DMS114 treated with DMSO at 0.1 percent for 48 hours (cell line): ENCODE results near the gene ACAA1.
"Not testable (repeated sequence)": the region's sequence is repeated elsewhere in the genome, so short reads cannot be mapped to it uniquely, and the experiment has no call there.

Source experiments
- DNase-seq: peaks from one replicate; lab custom pipeline; 2025; ENCODE audit not compliant: unreplicated experiment; lab: John Stamatoyannopoulos, UW

The ACAA1 gene

GRCh38 chr3:38107911-38108648 is 28.8 kb downstream of the ACAA1 start:
- no peak for DNase-seq

- no peak for DNase-seq
These were observed 31.4 kb downstream of the ACAA1 start for GRCh38 chr3:38105525-38105924.

DNA sequence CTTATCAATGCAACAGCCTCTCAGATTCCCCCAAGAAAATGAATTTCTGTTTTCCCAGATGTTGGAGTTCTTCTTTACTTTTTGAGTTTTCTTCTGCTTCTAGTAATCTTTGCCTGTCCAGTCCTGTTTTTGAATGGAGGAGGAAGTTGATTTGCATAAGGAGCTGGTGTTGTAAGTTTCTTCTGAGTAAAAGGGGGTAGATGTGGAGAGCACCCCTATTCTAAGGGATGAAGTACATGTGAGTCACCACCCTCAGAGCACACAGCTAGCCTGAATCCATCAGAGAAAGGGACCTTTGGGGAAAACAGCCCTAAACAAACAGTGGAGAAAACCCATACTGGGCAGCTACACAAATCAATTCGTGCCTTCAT is 34.5 kb downstream of the ACAA1 start:
- no peak for DNase-seq

DNA sequence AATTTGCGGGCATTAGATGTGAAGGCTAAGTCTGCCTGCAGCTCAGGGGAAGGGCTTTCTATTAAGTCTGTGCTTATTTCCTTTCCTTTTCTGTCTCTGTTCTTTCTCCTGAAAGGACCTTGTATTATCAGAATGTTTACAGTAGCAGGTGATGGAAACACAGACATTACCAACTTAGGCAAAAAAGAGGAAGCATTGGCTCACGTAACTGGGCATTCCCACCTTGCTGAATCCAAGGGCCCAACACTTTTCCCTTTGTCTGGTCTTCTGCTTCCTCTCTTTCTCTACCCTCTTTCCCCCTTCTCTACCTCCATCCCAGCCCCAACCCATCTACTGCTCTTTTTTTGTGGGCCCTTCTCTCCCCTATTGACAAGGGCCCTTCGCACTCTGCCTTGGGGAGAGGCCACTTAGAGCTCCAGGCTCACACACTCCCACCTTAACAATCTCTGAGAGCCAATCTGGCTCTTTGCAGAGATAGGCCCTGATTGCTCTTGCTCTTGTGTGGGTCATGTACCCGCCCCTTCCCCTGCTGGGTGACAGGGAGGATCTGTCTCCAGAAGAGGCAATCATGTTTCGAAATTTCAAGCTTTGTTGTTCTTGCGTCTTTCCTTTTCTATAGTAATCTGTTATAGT is 35.0 kb downstream of the ACAA1 start:
- no peak for DNase-seq

DNA sequence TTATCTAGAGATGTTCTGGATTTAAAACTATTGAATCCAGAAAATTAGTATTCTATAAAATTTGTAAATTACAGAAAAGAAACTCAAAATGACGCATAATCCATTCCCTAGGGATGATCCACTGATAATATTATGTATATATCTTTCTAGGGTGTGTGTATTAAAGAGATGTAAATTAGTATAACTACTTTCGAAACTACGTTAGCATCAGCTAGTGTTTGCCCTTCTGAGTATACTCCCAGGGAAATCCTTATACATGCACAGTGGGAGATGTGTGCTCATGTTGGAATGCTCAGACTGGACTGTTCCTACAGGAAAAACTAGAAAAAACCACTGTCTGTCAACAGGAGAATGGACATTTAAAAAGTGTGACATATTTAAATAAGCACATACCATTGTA is 36.4 kb downstream of the ACAA1 start:
- no peak for DNase-seq

- DNase-seq = no peak
These were observed 37.4 kb downstream of the ACAA1 start for GRCh38 chr3:38099518-38099917.

DNA sequence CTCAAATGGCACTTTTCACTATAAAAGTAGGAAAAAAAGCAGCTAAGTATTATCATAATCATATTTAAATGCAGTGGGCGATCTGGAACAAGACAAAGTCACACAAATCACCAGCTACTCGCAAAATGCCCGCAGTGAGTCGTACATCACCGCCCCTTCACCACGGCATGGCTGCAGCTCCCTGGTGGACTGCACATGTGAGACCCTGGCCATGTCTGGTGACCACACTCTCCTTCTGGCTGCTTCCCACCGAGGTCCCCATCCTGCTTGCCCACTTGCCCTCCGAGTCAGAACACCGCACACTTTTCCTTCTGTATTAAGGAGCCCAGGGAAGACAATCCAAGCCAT is 38.6 kb downstream of the ACAA1 start:
- DNase-seq = no peak

DNA sequence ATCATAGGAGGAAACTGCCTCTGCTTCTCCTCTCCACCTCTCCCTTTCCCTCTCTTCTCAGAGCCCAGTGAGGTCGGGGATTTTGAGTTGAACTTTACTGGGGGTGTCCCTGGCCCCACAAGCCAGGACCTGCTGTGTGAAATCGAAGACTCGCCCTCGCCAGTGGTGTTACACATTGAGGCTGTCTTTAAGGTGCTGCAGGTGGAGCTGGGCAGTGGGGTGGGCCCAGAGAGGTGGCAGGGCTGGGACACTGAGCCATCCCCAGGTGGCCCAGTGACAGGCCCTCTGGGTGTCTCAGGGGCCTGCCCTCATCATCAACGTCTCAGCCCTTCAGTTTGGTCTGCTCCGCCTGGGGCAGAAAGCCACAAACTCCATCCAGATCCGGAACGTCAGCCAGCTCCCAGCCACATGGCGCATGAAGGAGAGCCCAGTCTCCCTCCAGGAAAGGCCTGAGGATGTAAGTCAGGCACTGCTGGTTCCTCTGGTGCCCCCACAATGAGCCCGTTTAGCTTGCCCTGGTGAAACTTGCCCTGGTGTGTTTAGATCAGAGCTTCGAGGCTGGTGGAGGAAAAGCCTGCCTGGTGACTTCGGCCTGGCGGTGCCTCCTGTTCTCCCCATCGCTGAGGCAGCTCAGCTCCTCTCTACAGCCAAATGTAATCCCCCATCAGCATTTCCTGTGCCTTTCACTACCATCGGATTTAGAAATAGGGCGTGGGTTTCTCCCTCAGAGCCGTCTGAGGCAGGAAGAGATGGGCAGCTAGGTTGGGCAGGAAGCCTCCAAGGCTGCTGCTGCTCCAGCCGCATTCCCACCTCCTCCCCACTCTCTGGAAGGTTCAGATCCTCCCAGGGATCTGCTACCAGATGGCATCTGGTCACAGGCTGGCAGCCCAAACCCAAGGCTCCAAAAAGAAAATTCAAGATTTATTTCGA is 39.2 kb downstream of the ACAA1 start:
- no peak for DNase-seq

DNA sequence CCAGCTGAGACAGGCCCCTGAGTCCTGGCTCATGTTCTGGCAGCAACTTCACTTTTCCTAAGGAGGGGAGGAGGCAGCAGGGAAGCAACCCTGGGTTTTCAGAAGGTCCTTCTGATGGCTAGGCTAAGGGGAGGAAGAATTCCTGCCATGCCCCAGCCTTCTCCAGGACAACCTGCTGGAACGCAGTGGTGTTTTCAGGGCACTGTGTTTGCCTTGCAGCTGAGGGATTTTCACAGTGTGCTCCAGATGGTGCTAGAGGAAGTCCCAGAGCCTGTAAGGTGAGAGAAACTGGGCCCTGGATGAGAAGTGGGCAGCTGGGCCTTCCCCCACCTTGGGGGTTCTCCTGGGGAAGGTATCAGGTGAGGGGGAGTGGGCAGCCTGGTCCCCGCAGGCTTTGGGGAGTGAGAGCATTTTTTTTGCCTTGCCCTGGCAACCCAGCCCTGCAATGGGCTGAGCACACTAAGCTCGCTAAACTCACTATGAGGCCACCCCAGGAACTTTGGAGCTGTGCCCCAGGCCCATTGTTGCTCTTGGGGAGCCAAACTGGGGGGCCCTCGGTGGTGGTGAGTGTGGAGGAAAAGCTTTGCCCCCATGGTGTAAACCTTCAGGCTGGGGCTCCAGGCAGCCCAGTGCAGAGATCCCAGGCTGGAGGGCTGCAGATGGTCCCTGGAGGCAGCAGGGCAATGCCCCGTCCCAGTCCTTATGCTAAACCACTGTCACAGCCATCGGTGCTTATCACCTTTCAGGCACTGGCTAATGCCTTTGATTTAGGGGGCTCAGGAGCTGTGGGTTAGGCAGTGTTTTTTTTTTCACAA is 41.1 kb downstream of the ACAA1 start:
- no peak for DNase-seq

DNA sequence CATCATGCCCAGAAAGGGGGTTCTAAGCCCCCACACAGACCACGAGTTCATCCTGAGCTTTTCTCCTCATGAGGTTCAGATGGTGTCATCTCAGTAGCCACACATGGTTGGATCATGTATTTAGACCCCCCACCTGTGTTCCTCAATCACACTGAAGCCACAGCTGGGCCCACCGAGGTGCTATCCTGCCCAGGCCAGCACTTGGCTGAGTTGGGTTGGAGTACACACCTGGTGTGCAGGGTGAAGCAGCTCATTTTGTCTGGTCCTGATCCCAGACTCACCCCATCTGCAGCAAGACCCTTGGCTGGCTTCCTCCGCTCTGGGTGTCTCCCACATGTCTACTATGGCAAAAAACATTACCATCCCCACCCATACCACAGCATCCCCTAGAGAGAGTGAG is 41.9 kb downstream of the ACAA1 start:
- DNase-seq = no peak

DNA sequence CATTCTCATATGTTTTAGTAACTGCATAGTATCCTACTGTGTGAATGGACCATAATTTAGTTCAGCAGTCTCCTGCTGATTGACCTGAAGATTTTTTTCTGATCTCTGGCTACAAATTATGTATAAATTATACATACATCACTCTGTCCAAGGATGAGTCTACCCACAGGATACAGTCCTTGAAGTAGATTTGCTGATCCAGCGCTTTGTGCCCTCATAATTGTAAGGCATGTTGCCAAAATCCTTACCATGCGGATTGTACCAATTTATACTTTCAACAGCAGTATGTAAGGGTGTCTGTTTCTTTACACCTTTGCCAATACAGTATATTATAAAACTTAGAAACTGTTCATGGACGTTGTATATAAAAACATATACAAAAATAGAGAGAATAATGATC is 46.5 kb downstream of the ACAA1 start:
- DNase-seq = no peak

DNA sequence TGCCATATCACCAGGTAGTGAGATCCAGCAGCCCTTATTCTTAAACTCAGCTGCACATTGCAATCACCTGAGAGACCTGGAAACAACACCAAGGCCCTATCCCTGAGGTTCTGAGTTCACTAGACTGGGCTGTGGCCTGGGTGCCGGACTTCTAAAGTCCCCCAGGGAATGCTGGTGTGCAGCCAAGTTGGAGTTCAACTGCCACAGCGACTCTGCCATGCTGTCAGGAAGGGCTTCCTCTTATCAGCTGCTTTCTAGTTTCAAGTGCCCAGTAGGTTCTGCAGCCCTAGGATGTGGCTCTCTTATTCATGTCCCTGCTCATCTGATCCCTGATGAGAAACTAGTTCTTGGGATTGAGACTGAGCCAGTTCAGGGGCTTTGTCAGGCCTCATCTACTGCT is 47.8 kb downstream of the ACAA1 start:
- no peak for DNase-seq

DNA sequence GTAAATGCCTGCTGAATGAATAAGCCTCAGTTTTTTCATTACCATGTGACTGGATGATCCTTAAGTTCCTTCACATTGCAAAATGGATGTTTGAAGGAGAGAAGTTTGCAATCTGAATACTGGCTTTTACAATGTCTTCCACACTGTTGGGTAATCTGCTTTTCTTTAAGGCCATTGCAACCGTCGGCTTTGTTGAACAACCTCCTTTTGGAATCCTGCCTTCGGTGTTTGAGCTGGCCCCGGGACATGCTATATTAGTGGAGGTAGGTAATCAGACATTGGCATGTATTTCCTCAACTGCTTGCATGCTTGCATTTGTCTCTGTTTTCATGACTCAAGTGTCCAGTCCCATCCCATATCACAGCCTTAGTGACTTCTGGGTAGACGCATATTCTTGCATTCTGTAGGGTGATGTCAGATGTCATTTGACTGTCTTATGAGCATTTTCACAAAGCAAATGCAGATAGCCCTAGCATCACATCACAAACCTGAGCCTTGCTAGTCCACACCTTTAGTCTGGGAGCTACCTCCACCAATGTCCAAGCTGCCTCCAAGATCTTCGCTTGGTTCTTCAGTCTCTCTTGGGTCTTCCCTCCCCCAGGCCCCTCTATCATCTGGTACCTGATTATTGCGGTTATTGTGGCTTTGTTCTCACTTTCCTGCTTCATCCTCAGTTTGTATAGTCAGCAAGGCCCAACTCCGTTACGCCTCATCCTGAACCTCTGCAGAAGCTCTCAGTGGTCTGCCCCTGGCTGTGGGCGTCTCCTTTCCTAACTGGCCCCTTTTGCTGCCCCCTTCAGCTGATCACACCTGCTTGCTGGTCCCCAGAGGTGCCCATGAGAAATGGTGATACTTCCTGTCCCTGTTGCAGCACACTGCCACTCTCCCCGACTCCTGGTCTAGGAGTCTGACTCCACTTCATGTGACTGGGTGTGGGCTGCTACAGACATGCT is 48.5 kb downstream of the ACAA1 start:
- DNase-seq = no peak

- not testable (repeated sequence) for DNase-seq
These were observed 49.6 kb downstream of the ACAA1 start for GRCh38 chr3:38087278-38087677.

- no peak for DNase-seq
These were observed 50.4 kb downstream of the ACAA1 start for GRCh38 chr3:38086496-38086895.

GRCh38 chr3:38085943-38086324 is 51.0 kb downstream of the ACAA1 start:
- no peak for DNase-seq

DNA sequence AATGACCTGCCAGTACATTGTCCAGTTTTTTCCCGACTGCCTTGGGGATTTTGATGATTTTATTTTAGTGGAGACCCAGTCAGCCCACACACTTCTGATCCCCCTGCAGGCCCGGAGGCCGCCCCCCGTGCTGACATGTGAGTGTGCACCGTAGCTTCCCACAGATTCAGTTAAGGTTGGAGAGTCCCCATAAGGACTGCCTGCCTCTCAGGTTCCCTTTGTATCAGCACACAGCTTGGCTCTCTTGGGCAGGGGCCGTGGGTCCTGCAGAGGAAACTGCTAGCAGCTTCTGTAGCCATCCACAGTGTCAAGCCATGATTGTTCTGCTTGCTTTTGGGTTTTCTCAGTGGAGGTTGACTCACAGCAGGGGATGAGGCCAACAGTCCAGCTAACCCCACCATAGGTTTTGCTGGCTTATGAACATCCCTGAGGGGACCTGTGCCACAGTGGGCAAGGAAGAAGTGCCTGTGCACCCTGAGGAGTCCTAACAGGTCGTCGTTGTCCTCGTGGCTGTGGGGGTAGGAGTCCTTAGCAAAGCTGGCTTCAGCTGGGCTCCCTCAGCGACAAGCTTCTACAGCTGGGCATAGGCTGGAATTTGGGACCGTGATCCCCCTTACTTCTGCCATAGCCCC is 51.5 kb downstream of the ACAA1 start:
- no peak for DNase-seq

DNA sequence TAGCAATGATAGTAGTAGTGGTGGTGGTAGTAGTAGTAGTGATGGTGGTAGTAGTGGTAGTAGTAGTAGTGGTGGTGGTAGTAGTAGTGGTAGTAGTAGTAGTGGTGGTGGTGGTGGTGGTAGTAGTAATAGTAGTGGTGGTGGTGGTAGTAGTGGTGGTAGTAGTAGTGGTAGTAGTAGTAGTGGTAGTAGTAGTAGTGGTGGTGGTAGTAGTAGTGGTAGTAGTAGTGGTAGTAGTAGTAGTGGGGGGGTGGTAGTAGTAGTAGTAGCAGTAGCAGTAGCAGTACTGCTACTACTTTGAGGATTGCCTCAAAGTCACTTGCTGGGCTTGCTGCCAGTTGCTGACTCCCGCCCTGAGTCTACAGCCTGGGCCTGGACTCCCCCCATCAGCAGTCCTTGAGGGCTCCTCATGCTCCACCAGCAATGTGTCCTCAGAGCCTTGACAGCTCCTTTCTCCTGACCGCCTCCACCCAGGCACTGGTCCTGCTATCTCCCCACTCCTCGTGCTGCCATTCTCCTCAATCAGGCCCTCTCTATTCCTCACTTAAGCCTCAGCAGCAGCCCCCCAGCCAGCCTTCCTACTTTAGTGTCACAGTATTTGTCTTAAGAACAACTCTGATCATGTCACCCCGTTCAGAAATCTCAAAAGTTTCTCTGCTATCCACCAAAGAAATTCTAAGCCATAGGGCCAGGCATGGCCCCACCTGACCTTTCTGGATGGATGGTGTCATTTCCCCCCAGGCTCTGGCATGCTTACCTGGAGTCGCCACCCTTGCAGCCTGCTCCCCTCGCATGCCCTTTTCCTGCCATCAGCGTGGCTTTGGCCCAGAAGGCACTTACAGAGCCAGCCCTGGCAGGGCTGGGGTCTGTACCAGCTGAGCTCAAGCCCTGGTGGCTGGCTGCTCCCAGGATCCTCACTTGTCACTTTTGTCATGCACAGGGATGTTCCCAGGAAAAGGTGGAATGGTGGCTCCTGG is 52.3 kb downstream of the ACAA1 start:
- no peak for DNase-seq
